LoVo (cell line): ENCODE data around the gene MS4A4A.
"Not testable (repeated sequence)": the region's sequence is repeated elsewhere in the genome, so short reads cannot be mapped to it uniquely, and the experiment has no call there.

Experiments
- DNase-seq: peaks from one replicate; pipeline ENCODE4 v3.0.0-alpha.2; 2016; ENCODE audit warnings: low spot score

Gene MS4A4A

GRCh38 chr11:60301884-60302283, 21.4 kb downstream of the MS4A4A start:
- DNase-seq, result not testable (repeated sequence)

- DNase-seq, result no peak
These were observed 23.2 kb downstream of the MS4A4A start for GRCh38 chr11:60303661-60304060.

- DNase-seq, result peak; percentile 5
These were observed 25.6 kb downstream of the MS4A4A start for GRCh38 chr11:60305906-60306619.

DNA sequence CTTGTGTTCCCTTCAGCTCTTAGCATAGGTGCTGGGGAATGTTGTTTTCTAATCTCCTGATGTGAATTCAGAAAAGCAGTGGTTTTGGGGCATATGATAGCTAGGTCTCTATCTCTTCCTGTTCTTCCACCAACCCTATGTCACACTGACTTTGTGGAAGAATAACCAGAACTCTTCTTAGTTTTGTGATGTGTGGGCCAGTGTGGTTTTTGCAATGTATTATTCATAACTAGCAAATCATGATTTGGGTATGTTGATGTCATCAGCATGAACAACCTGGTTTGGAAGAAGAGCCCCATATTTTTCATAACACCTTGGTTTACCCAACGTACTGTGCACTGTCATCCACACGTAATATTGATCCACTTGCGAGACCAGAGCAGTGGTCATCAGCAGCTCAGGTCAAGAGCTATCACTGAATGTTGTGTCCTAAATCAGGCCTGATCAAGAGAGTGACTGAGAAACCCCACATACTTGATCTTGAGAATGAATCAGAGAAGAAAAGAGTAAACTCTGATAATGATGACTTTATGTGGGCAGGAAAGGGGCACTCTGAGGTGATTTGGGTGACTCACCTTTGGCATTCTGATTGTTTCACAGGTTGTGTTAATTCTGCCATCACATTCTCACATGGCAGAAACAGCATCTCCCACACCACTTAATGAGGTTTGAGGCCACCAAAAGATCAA, 27.2 kb downstream of the MS4A4A start:
- no peak for DNase-seq

- DNase-seq, result no peak
These were observed 30.0 kb downstream of the MS4A4A start for GRCh38 chr11:60310407-60310998.

GRCh38 chr11:60314635-60315321, 34.3 kb downstream of the MS4A4A start:
- no peak for DNase-seq

GRCh38 chr11:60315871-60316270, 35.4 kb downstream of the MS4A4A start:
- no peak for DNase-seq

DNA sequence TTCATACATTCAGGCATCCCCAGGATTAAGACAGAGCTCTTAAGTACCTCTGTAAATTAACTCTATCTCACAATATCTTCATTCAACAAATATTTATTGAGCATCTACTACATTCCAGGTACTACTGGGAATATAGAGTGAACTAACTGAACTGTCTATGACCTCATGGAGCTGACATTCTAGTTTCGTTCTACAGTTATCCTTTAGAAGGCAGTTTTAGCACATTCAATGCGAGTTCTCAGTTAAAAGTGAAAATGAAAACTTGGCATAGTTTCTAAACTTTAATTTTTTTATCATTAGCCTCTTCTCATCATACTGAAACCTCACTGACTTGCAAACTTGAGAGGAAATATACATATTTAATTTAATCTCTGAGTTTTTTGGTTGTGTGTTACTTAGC, 35.9 kb downstream of the MS4A4A start:
- DNase-seq, result no peak

GRCh38 chr11:60318726-60319125, 38.3 kb downstream of the MS4A4A start:
- no peak for DNase-seq

DNA sequence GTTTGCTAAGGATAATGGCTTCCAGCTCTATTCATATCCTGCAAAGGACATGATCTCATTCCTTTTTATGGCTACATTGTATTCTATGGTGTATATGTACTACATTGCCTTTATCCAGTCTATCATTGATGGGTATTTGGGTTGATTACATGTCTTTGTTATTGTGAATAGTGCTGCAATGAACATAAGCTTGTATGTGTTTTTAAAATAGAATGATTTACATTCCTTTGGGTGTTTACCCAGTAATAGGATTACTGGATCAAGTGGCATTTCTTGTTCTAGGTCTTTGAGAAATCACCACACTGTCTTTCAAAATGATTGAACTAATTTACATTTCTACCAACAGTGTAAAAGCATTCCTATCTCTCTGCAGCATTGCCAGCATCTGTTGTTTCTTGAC, 40.6 kb downstream of the MS4A4A start:
- no peak for DNase-seq

DNA sequence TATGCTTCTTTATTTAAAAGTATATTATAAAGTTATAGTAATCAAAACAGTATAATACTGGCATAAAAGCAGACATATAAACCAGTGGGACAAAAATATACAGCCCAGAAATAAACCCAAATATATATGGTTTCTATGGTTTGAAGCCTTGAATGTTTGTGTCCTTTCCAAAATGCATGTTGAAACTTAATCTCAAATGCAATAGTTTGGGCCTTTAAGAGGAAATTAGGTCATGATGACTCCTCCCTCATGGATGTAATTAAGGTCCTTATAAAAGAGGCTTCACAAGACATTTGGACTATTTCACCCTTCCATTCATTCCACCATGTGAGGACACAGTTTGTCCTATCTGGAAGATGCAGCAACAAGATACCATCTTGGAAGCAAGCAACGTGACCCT, 46.5 kb downstream of the MS4A4A start, which contains the start of gene MS4A6E:
Gene MS4A6E (plus strand): TSS at position 301 of the 400 bp plus-strand sequence. CDS start 7,641 bp downstream, outside the sequence.
- DNase-seq, result no peak

DNA sequence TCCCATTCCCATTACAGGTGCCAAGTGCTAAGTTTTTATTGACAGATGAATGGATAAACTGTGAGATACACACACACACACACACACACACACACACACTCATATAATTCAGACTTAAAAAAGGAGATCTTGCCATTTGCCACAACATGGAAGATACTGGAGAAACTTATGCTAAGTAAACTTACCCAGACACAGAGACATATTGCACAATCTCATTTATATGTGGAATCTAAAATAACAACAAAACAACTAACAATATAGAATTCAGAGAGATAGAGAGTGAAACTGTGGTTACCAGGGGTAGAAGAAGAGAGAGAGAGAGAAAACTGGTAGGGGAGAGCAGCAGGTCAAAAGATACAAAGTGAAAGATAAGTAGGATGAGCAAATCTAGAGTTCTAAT, 48.0 kb downstream of the MS4A4A start:
- no peak for DNase-seq

DNA sequence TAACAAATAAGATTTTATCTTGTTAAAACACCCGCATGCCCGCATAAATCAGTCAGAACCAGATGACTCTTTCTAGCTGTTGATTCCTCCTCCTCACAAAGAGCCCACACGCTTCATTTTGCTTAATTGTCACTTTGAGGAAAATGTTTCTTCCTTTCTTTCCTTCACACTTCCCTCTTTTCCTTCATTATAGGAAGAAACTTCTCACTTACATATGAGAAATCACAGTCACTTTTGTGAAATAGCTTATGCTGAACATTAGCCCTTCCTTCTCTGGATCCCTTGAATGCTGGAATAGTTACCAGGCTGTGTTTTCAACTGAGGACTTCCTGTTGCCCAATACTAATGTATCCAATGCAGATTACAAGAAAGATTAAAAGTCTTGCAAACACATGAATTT, 52.4 kb downstream of the MS4A4A start:
- no peak for DNase-seq

DNA sequence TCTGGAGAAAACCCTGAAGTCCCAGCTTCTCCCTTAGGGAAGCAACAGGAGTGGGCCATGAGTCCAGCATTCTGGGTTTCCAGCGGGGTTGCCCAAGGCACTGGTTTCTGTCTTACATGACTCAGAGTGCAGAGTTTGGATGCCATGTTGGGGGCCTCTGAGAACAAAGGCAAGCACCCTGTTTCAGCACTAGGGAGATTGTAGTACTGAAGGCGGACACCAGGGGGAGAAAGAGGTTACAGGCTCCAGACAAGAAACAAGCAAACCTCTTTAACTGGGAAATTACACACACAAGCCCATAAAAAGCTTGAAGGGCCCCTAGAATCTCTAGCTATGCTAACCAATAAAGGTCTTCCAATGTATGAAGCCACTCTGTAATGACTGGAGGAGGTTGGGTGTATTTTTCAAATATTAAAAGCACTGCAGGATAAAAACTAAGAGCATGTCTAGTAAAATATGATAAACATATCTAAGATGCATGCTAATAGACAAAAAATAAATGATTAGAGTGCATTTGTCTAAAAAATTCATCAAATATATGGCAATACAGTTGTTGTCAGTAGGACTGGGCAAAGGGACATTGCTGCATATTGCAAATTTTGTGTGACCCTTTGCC, 53.6 kb downstream of the MS4A4A start:
- peak; percentile 59 for DNase-seq

GRCh38 chr11:60336767-60337391, 56.4 kb downstream of the MS4A4A start:
- DNase-seq, result no peak

- DNase-seq, result no peak
These were observed 57.6 kb downstream of the MS4A4A start for GRCh38 chr11:60338053-60338452.

DNA sequence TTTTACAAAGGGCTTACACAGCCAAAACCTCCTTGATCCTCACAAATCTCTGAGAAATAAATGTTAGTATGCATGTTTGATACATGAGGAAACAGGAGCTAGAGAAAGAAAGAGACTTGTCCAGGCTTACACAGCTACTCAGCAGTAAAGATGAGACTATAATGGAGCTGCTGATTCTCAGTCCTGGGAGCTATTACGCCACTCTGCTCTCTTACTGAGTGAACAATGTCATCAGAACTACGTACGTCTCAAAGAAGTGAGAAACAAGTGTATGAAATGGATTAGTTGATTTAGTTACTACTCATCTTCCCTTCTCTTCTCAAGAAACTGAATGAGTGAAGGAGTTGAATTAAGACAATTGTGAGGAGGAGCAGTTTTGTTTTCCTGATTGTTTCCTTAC, 58.9 kb downstream of the MS4A4A start:
- DNase-seq, result no peak

- DNase-seq, result peak; percentile 32
These were observed 62.7 kb downstream of the MS4A4A start for GRCh38 chr11:60343094-60343704.

DNA sequence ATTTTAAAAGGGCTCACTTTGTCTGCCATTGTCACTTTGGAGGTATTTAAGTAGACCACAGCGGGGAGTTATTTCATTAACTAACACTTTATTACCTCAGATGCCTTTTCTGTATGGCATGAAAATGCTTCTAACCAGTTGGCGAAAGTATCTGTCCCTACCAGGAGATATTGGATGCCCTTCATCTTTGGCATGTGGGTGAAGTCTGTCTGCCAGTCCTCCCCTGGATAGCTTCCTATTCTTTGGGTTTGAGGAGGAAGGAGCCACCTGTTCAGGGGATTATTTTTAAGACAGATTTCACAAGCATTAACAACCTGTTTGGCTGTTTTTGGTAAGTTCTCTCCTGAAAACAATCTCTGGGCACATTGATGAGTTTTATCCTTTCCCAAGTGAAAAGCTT, 63.7 kb downstream of the MS4A4A start:
- no peak for DNase-seq

DNA sequence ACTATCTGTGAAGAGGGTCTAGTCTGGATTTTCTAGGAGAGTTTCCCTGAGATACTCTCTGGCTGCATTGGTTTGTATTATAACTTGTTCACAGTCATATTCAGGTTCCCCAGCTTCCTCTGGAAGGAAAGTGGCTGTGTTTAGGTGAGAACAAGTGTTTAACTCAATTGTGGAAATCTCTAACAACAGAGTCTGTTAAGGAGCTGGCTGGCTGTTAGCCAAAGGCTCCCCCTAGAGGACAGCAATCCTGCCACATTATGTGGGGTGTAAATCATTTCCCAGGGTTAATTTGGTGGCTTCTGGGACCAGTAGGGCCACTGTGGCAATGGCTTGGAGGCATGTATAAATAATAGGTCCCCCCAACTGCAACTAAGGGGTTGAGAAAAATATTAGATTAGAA, 65.0 kb downstream of the MS4A4A start:
- no peak for DNase-seq

- no peak for DNase-seq
These were observed 66.8 kb downstream of the MS4A4A start for GRCh38 chr11:60347084-60347797.
